Lower lobe of right lung (tissue), 2 donors: ENCODE results near the gene EVX1. TPM values are rescaled to one million over a fixed set of nuclear protein-coding genes. Genes with fewer than 3 reads are reported as not detected.

Experiments used
- ATAC-seq, 2 donors: fragments of 200-7000 bp; cut with Tn5 transposase; one replicate each; pipeline ENCODE4 v1.9.1; 2020 to 2022; ENCODE audit warnings: mild to moderate bottlenecking in 2 of 2, moderate library complexity in 2 of 2
- DNase-seq: peaks from one replicate; pipeline ENCODE4 v3.0.0-alpha.2; 2020
- H3K27ac ChIP-seq: fragments of 200-600 bp; one replicate; pipeline ENCODE4 v1.8.0; 2022
- H3K27me3 ChIP-seq: fragments of 200-600 bp; one replicate; pipeline ENCODE4 v1.8.0; 2022; ENCODE audit warnings: low read depth
- H3K36me3 ChIP-seq: fragments of 200-600 bp; one replicate; pipeline ENCODE4 v1.8.0; 2022; ENCODE audit warnings: mild to moderate bottlenecking
- H3K4me1 ChIP-seq: fragments of 200-600 bp; one replicate; pipeline ENCODE4 v1.8.0; 2022
- H3K4me3 ChIP-seq: fragments of 200-600 bp; one replicate; pipeline ENCODE4 v1.8.0; 2022; ENCODE audit warnings: mild to moderate bottlenecking
- H3K9me3 ChIP-seq: fragments of 200-600 bp; one replicate; pipeline ENCODE4 v1.8.0; 2022
- intact Hi-C: fragments of 100-400 bp; cut with DNase I; formaldehyde crosslinking; loops from one replicate; pipeline ENCODE4 v1.11.0; 2022
- long read RNA-seq: library from polyadenylated mRNA; unstranded; transcript quantifications from one replicate; pipeline ENCODE4 v2.0.0, GENCODE V29; 2021
- total RNA-seq: library from RNA; stranded (reverse); fragmentation: NEBNext Ultra II Directional; extraction: Animal tissue kit (Norgen Biotek cat#: 25700); gene quantifications from one replicate; pipeline ENCODE4 v1.2.1, GENCODE V29; 2021
- TF ChIP-seq, protein P1 (sequence below): fragments of 200-600 bp; IDR thresholded peaks from one replicate; pipeline ENCODE4 v1.8.0; 2022; ENCODE audit warnings: antibody characterized with exemption, mild to moderate bottlenecking
- donor health status: DM: no; HTN: yes; CAD: no; lungs with severe emphysema.

Gene EVX1
- not detected for total RNA-seq
- long read RNA-seq = 0 reads

DNA sequence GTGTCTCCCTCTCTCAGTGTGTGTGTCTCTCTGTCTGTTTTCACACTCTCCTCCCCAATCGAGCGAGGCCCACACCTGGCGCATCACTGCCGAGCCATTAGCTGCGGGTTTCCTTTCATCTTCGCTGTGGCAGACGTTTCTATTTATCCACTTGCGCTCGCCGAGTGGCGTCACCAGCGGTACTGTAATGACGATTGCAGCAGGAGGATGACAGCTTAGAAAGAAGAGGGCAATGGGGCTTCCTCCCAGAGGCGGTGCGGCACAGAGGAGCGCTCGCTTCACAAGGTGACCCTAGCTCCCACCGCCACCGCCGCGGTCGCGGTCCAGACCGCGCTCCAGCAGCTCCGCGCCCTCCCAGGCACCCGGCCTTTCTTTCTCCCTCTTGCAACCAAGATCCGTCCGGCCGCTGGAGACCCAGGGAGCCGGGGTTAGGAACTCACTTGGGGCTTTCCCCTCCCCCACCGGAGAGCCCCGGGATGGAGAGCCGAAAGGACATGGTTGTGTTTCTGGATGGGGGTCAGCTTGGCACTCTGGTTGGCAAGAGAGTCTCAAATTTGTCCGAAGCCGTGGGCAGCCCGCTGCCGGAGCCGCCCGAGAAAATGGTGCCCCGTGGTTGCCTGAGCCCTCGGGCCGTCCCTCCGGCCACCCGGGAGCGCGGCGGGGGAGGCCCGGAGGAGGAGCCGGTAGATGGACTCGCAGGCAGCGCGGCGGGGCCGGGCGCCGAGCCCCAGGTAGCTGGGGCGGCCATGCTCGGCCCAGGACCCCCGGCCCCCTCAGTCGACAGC is at the start of gene EVX1:
Gene EVX1 (plus strand): TSS at position 248 of the 785 bp plus-strand sequence. CDS start 229 bp downstream, at position 477.
- TF ChIP-seq, protein P1, sequence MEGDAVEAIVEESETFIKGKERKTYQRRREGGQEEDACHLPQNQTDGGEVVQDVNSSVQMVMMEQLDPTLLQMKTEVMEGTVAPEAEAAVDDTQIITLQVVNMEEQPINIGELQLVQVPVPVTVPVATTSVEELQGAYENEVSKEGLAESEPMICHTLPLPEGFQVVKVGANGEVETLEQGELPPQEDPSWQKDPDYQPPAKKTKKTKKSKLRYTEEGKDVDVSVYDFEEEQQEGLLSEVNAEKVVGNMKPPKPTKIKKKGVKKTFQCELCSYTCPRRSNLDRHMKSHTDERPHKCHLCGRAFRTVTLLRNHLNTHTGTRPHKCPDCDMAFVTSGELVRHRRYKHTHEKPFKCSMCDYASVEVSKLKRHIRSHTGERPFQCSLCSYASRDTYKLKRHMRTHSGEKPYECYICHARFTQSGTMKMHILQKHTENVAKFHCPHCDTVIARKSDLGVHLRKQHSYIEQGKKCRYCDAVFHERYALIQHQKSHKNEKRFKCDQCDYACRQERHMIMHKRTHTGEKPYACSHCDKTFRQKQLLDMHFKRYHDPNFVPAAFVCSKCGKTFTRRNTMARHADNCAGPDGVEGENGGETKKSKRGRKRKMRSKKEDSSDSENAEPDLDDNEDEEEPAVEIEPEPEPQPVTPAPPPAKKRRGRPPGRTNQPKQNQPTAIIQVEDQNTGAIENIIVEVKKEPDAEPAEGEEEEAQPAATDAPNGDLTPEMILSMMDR = no peak
- DNase-seq (no peak), ATAC-seq (no peak)
- Histone ChIP-seq H3K27ac (no peak within 1 kb of the TSS), H3K36me3 (no peaks in the 10 kb centered on the region), H3K9me3 (no peaks in the 10 kb centered on the region), H3K4me3 (peak within 1 kb of the TSS; percentile 11), H3K27me3 (peaks cover 100% of the 10 kb centered on the region), H3K4me1 (peaks cover 38% of the 10 kb centered on the region)
- intact Hi-C loops = no loop called here

GRCh38 chr7:27193335-27194001 is 49.1 kb upstream of the EVX1 start:
- H3K36me3 ChIP-seq = no peaks in the 10 kb centered on the region
- DNase-seq (no peak), ATAC-seq (no peak)
- H3K4me1 ChIP-seq = peaks cover 36% of the 10 kb centered on the region
- peak overlapping the region; percentile 46 for H3K4me3 ChIP-seq
- H3K9me3 ChIP-seq = no peaks in the 10 kb centered on the region
- no peak overlapping the region for H3K27ac ChIP-seq
- TF ChIP-seq, protein P1 = no peak
- intact Hi-C loops = loop anchor here (10.0 kb wide), 1 partner anchor 891 kb away; no protein-coding TSS in a partner anchor
- H3K27me3 ChIP-seq = peaks cover 100% of the 10 kb centered on the region

- no peaks in the 10 kb centered on the region for H3K9me3 ChIP-seq
- H3K4me1 ChIP-seq = peaks cover 35% of the 10 kb centered on the region
- ATAC-seq = no peak
- H3K4me3 ChIP-seq = no peak overlapping the region
- H3K36me3 ChIP-seq = no peaks in the 10 kb centered on the region
- TF ChIP-seq, protein P1 = no peak
- H3K27ac ChIP-seq = no peak overlapping the region
- intact Hi-C loops = loop anchor here (10.0 kb wide), 1 partner anchor 891 kb away; no protein-coding TSS in a partner anchor
- peaks cover 100% of the 10 kb centered on the region for H3K27me3 ChIP-seq
- DNase-seq = no peak
Measured at GRCh38 chr7:27194002-27194352, 48.6 kb upstream of the EVX1 start.

DNA sequence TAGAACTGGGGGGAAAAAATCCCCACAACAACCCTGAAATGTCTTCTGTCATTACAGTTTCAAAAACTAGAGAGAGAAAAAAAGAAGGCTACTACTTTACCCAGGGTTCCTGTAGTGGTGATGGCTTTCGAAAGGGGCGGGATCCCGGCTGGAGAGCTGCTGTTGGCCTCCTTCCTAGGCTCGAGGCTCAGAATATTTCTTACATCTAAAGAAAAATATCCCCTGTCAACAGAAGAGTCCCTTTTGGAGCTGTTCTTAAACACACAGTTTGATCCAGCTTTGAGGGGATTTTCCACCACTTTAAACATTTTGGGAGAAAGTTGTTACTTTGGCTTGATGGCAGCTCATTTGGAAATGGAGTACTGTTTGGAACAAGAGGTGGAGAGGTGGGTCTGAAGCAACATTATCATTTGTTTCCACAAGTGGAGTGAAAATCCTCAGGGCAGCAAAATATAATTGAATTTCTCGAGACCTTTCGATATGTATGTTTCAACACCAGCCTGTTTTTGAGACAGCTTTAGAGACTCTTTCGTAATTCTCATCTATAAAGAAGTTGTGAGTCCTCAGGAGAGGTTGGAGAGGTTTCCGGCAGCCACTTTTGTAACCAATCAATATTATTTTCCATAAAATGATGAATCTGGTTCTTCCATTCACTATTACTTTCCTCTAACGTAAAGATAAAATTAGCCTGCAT is 47.8 kb upstream of the EVX1 start:
- no peak overlapping the region for H3K27ac ChIP-seq
- intact Hi-C loops = loop anchor here (10.0 kb wide), 1 partner anchor 890 kb away; no protein-coding TSS in a partner anchor
- DNase-seq (no peak), ATAC-seq (no peak)
- peaks cover 96% of the 10 kb centered on the region for H3K27me3 ChIP-seq
- H3K4me1 ChIP-seq = peaks cover 34% of the 10 kb centered on the region
- no peak overlapping the region for H3K4me3 ChIP-seq
- H3K9me3 ChIP-seq = no peaks in the 10 kb centered on the region
- H3K36me3 ChIP-seq = no peaks in the 10 kb centered on the region
- TF ChIP-seq, protein P1 = no peak

DNA sequence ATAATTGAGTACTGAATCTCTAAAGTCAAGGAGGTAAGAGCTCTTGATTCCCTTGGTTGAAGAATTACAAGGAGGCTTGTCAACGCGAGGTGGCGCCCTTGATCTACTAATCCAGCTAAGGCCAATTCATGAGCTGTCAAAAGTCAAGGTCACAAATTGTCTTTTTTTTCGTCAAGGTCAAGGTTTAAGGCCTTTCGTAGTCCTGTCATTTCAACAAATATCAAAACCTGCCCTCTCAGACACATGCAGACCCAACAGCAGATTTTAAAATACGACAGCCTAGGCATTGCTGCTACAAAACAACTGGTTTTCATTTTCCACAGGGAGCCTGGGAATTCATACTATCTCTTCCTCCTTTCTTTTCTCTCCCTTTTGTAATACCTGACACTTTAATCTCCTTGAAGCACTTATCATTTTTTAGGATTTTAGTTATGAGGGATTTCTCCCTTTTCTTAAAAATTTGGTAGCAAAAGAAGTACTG is 46.3 kb upstream of the EVX1 start:
- DNase-seq (peak; percentile 87), ATAC-seq (peak in 1 of 2 donors; percentile 59)
- TF ChIP-seq, protein P1 = peak; percentile 80
- no peak overlapping the region for H3K4me3 ChIP-seq
- no peak overlapping the region for H3K27ac ChIP-seq
- H3K27me3 ChIP-seq = peaks cover 94% of the 10 kb centered on the region
- no peaks in the 10 kb centered on the region for H3K36me3 ChIP-seq
- H3K4me1 ChIP-seq = peaks cover 46% of the 10 kb centered on the region
- intact Hi-C loops = loop anchor here (10.0 kb wide), 1 partner anchor 888 kb away; no protein-coding TSS in a partner anchor
- H3K9me3 ChIP-seq = no peaks in the 10 kb centered on the region
